ENCODE measurements around the gene DAB2.

DNA sequence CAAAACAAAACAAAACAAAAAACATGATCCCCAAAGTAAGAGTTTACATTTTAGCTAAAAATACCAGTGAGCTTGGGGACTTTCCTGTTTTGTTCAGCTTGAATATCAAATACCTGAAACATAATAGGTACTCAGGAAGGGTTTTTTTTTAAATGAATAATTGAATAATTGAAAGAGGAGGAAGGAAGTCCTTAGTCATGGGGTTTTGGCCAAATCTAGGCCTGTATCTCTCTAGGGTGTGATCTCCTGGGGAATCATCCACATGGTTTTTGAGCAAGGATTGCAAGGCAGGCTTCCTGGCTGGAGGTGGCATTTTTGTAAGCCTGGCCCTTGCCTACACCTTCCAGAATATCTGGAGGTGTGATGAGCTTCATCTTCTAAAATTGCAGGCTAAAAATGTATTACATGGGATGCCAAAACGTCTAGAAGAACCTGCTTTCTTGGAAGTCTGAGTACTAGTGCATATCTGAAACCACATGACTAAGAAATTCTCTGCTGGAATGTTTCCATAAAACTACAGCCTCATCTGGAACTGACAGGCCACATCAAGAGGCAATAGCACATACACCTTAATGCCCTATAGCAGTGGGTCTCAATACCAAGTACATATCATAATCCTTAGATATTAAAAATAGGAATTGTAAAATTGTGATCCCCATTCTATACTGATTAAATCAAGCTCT is 70.9 kb downstream of the DAB2 start:
- TF ChIP-seq POLR2A (IDR thresholded peaks at IDR 0.05) (no peak), POLR2AphosphoS5 (IDR thresholded peaks at IDR 0.05) (no peak), CTCF (IDR thresholded peaks at IDR 0.05) (no peak)

All from breast epithelium (tissue), 3 donors.